NCI-H2107 treated with DMSO at 0.1 percent for 48 hours (cell line): ENCODE measurements around the gene B3GALT4.

Experiments used
- DNase-seq: peaks from one replicate; lab custom pipeline; 2025; ENCODE audit not compliant: unreplicated experiment; lab: John Stamatoyannopoulos, UW

B3GALT4 gene

DNA sequence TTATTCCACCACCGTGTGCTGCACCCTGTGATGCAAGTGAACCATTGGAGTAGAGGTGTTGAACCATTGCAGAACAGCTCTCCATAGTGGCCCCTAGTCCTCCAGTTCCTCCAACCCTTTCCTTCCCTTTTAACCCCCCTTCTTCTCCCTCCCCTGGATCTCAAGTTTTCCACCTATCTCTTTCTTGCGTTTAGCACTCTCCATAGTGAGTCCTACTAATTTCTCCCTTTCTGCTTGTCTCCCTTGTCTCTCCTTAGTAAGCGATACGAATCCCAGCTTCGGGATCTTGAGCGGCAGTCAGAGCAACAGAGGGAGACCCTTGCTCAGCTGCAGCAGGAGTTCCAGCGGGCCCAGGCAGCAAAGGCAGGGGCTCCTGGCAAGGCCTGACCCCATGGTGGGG, 13.5 kb downstream of the B3GALT4 start:
- no peak for DNase-seq

DNA sequence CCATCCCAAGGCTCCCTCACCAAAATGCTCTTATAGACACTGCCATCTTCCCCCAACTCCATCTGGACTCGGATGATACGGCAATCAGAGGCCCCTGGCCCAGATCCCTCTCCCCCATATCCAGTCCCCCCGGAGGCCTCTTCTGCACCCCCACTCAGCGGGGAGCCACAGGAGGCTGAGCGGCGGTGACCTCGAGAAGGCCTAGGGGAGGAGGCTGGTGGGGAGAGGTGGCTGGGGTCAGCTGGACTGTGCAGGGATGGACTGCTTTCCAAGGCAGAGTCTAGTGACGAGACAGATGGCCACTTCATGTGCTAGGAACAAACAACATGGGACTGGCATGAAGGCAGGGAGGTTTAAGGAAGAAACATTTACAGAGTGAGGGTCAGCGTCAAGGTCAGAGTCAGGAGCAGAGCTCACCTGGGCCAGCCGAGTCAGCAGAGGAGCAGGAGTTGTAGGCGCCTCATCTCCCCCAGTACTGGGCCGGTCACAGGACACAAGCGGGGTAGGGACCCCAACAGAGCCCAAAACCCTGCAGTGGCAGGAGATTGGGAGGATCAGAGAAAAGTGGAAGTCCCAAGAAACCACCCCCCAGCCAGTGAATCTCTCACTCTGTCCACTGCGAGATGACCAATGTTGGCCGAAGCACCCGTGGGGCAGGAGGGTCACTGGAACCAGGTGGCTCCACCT, 16.2 kb downstream of the B3GALT4 start:
- no peak for DNase-seq

DNA sequence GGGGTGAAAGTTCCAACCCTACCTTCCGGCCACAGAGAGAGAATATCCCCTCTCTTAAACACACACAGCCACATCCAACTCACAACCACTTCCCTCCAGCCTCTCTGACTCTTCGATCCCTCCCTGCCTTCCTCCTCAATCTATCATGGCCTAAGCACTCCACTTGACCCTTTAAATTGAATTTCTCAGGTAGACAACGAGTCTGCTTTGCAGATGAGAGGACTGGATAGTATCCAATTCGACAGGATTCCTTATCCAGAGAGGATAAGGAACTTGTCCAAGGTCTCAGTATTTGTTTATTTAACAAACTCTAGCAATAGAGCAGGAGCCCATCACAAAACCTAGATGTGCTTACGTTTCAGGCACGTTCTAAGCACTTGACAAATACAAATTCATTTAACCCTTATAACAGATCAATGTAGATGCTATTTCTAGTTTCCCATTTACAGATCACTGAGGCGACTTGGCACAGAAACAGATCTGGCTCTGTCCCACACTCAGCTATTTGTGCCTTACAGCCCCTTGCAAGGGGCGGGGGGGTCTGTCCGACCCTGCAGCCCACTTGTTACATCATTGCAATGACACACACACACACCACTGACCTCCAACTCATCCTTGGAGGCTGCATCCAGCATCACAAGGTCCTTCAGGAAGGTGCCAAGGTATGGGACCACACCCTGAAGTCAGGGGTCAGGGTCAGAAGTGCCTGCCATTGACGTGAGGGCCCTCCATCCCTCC, 17.3 kb downstream of the B3GALT4 start:
- DNase-seq = no peak

DNA sequence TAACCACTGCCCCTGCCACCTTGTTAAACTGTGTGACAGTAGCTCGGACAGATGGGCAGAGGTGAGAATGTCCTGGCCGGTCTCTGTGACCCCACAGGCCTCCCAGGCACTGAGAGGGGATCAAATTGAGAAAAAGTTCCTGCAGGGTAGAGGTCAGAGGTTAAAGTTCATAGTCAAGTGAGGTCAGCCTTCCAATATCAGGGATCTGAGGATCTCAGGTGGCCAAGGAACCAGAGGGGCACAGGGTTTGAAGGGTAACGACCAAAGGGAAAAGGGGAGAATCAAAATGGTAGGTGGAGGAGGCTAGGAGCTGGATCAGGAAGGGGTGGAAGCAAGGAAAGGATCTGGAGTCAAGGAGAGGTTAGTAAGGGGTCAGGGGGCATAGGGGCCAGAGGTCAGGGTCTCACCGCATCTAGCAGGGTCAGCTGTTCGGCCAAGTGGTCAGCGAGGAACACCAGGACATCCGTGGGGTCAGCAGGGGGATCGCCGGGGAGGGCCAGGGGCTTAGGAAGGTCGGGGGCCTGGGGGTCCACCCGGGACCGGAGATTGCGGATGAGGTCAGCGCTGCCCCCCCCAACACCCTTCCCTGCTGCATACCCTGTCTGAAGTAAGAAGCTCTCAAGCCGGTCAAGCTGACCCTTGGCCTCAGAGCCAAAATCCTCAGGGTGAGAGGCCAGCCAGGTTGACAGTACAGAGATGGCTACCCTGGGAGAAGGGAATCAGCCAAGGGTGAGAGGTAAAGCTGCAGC, 18.9 kb downstream of the B3GALT4 start:
- DNase-seq = no peak

DNA sequence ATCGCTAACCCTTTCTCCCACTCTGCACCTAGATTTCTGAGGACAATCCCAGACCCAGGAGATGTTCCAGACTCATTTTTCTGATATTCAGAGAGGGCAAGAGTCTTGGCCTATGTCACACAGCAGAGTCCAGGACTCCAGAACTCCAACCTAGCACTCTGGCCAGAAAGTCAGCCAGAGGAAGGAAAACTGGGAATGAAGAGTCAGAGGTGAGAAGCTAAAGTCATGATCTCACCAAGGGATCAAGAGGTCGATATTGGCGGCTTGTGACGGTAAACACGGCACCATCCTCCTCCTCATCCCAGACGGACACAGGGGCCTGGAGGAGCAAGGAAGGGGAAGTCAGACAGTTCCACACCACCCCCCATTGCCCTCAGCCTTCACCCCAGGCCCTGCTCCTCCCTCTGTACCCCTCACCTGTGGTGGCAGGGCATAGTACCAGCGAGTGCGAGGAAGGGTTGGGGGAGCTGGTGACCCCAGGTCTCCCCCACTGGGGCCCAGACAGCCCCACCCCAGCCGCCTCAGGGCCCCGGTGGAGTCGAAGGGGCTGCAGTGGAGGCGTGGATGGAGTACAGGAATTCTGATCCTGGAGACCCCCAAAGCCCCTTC, 20.0 kb downstream of the B3GALT4 start:
- DNase-seq = no peak

DNA sequence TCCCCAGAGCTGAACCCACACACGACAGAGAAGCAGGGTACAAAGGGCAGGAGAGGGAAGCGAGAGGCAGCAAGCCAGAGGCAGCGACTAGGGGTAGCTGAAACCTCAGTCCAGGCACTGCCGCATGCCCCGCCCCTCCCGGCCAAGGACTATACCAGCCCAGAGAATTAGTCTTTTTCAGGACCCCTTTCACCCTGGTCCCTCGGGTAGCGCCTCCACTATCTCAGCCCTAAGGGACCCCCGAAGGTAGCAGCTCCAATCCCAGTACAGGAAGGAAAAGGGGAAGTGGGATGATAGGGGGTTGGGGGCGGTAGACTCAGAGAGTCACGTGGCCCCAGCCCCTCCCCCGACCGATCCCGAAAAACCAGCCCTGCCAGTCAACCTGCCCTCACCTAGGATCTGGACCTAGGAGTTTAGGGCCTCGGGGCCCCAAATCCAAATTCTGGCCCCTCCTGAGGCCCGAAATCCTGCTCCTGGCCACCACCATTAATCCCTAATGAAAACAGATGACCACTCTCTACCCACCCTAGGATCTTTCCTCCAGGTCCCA, 20.6 kb downstream of the B3GALT4 start:
- DNase-seq = no peak

DNA sequence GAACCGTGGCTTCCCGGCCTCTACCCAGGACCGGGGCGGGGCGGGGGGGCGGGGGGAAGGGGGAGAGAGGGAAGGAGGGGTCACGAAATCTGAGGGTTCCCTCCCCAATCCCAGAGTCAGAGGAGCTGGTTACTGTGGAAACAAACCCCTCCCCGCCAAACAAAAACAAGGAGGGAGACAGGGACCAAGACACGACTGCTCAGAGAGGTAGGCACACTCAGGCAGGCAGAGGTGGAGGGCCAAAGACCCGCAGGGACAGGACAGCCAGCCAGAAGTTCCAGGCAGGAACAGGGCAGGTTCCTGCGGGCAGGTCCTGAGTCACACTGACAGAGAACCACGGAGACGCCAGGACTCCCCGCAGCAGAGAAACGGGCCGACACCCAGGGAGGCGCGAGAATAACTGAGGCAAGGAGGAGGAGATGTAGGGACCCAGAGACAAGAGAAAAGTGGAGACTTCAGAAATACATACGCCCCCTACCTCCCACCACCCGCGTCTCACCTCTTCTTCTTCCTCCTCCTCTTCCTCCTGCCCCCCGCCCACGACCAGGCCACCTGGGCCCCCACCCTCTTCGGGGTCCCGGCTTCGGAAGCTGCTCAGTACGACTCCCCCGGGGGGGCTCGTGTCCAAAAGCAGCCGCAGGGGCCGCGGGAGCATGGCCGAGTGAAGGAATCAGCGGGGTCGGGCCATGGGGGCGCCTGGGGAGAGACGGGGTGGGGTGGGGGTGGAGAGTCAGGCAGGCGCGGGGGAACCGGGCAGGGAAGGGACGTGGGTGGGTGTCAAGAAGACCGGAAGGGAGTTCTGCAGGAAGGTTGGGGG, 21.2 kb downstream of the B3GALT4 start:
- peak; percentile 7 for DNase-seq

DNA sequence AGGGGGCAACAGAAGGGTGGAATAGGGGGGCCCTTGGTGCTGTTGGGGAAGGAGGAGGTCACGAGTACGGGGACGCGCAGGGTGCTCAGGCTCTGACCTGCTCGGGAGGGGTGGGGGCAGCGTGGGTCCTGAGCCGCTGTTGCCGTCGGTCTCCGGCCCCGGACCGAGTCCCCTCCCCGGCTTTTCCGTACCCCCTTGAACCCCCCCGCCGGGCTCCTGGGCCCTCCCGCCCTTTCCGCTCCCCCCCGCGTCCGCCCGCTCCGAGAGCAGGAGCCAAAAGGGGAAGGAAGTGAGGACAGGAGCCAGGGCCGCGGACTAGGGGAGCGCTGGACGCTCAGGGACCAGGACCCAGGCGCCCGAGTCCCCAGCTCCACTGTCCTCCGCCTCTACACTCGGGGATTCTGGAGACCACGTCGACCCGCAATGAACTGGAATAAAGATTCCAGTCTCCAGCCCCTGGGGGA, 21.9 kb downstream of the B3GALT4 start, which contains the start of gene RGL2:
Gene RGL2 (minus strand): TSS at position 170 of the 464 bp plus-strand sequence. CDS start 332 bp downstream, outside the sequence.
- no peak for DNase-seq

DNA sequence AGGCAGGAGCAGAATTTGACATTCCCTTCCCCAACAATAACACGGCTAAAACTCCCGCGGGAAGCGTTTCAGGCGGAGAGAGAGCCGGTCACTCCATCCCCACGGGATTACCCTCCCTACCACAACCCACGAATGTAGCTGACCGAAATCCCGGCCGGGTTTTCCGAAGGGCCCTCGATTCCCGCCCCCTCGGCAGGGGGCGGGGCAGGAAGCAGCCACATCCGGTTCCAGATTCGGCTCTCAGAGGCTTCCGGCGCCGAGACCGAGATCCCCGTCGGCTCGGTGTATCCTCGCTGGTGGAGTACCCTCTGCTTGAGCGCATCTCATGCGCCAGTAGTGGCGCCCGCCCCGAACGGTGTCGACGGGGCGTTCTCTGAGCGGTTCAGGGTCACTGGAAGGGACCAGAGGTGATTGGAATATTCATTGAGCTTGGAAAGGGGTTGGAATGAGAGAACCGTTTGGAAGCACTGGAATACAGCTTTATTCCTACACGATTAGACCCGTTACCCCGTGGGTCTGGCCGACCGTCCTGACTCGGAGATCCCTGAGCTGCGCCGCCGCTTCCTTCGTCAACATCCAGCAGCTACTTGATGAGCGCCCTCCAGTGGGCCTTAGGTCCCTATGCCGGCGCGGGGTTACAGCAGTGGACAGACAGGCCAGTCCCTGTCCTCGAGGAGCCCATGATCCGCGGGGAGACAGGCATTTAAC, 22.5 kb downstream of the B3GALT4 start:
- DNase-seq = peak; percentile 39

DNA sequence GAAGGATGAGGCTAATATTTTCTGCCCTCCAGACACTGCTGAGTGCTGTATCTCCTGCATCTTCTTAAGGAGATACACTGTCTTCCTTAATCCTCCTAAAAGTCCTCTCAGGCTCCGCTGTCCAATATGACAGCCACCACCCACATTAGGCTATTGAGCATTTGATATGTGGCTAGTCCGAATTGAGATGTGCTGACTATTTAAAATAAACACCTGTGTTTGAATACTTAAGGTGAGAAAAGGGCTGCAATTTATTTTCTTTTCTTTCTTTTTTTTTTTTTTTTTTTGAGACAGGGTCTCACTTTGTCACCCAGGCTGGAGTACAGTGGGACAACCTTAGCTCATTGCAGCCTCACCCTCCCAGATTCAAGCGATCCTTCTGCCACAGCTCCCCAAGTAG, 25.0 kb downstream of the B3GALT4 start:
- DNase-seq = no peak

DNA sequence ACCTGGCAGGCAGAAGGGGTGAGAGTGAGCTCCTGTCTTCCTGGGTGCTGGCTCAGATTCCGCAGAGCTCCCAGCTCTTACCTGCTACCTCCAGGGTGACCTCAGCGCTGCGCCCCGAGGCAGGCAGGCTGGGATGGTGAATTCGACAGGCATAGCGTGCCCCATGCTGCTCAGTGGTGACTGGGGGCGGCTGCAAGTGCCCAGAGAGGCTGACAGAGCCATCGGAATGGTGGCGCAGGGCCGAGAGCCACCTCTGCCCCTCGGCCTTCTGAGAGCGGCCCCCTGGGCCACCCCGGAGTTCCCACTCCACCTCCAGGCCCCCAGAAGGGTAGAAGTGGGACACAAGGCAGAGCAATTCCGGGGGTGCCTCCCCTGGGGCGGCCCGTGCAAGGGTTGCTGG, 27.3 kb downstream of the B3GALT4 start:
- DNase-seq = no peak

DNA sequence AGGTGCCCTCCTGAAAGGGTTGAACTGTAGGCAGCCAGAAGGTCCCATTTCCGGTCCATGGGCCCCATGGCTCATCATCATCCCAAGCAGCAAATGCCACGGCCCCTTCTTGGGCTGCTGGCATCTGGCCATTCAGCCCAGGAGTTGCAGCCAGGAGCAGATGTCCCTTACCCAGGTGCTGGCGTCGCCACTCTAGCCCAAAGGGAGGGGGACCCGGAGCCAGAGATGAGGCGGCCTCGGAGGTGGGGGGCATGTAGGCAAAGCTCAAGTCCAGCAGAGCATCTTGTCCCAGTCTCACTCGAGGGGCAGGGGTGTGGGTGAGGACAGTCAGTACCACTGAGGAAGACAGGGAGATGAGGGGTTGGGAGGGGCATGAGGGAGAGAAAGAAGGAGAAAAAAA, 28.1 kb downstream of the B3GALT4 start:
- DNase-seq = no peak

DNA sequence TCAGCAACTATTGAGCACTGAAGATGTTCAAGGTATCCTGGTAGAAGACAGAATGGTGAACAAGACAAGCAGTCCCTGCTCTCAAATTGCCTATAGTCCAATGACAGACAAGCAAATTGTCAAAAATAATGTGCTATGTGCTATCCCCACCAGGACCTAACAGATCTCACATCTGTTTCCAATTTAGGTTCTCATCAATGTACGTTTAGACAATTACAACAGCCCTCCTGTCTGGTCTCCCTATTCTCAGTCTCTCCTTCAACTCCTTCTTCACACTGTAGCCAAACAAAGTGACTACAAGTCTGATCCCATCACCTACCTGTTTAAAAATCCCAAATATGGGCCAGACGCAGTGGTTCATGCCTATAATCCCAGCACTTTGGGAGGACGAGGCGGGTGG, 29.4 kb downstream of the B3GALT4 start:
- DNase-seq = no peak

DNA sequence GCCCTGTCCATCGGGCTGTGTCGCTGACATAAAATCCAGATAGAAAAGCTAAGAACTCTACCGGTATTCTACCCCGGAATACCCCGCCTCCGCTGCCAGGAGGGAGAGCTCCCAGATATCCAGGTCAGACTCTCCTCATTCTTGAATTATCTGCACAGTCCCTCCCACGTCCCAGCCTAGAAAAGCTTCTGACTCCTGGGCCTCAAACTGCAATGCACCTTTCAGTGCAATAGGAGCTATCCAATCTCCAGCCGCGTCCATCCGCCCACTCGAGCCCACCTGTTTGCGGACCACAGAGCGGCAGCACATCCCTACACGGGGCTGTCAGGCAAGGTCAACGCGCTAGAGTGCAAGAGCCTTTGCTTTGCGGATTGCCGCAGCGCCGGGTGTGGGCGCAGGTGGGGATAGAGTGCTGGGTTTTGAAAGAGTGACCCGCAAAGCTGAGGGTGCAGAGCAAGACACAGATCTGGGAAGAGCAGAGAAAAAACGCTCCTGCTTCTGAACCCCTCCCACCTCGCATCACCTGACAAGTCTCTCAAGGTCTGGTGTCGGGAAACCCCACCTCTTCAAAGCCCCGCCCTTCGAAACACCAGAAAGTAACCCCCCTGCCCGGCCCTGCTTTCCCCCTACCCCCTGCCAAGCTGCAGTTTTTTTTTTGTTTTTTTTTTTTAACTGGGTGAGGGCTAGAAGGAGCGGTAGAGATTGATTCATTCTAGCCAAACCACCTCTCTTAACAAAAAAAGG, 35.6 kb downstream of the B3GALT4 start:
- DNase-seq = peak; percentile 90

DNA sequence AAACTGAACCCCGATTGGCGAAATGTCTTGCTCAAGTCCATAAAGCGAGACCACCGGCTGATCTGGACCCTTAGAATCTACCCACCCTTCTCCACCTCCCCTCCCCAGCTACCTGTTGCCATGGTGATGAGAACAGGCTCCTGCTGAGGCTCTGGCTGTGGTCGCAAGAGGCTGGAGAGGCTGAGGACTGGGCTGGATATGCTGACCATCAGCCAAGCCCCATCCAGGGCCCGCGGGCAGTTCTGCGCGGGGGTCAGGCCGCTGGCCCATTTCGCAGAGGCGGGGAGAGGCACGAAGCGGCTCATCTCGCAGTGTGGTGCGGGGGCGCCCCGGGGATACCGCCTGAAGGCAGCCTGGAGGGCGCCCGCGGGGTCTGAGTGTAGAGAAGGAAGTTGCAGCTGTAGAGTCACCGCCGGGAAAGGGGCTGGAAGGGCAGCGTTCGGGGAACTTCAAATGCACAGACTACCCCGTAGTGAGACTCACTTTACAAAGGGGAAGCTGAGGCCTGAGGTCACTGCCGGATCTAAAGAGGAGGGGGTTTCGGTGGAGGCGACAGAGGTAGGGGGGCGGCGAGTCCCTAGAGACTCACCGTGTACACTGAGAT, 36.3 kb downstream of the B3GALT4 start:
- no peak for DNase-seq

DNA sequence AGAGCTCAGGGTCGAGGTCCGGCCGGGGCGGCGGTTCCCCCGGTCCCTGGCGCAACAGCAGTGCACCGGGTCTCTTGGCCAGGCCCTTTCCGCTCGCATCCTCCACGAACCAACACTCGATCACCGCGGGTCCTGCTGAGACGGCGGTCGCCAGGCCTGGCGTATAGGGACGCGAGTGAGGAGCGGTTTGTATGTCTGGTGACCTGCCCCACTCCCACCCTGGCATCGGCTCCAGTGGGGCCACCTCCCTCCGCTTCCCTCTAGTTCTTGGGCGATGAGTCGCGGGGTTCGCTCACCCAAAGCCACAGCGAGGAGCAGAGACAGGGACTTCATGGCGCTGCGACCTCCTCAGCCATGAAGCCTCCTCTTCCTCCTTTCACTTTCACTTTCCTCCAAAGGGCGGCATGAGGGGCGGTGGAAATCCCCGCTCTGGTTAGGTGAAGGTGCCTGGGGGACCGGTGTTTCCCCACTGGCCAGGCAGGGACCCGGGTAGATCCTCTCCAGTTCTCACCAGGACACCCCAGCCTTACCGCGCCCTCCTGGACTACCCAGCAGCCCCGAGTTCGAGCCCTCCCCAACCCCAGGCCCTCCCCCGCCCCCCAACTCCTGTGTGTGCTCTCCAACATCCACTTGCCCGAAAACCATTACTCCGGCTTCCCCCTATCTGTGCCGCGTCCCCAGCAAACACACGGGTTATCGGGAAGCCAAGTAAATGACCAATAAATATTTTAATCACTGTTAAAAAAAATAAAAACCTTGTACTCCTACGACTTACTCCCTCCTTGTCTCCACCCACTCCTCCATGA, 37.0 kb downstream of the B3GALT4 start, which contains the start of gene TAPBP:
Gene TAPBP (minus strand): TSS at position 370 of the 806 bp plus-strand sequence. CDS start 37 bp downstream, at position 333.
- DNase-seq = peak; percentile 19

DNA sequence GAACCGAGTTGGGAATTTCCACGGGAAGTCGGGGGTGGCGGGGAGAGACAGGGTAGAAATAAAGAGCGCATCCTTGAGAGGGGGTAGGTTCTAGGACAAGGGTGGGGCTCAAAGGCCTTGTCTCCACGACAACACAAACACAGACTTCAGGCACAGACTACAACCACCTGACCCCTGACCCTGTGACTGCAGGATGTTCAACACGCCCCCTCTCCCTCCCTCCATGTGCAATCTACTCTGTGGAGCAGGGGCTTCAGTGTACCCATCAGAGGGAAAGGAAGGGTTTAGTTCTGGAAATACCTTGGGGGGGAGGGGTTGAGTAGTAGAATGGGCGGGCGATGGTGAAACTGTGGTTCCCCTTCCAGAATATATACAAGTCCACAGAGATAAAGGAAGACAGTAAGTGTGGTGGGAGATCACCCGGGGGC, 37.6 kb downstream of the B3GALT4 start:
- no peak for DNase-seq
